Endothelial cell of umbilical vein (primary cell): ENCODE data around the gene BLOC1S4.

Source experiments
- CTCF ChIP-seq, 2 donors: IDR thresholded peaks; 1 replicate in 1 of 2; 2 replicates in 1 of 2; pipeline ENCODE4 v1.5.1; 2011; ENCODE audit warnings: low read length in 2 of 2, mild to moderate bottlenecking in 2 of 2, moderate library complexity in 2 of 2, control low read depth in 1 of 2, inconsistent platforms in 1 of 2, low read depth in 1 of 2; ENCODE audit not compliant: insufficient read depth in 1 of 2; ENCODE audit errors: extremely low read depth in 1 of 2
- EZH2 ChIP-seq: IDR thresholded peaks from 2 replicates; pipeline ENCODE4 v1.6.1; 2012; ENCODE audit warnings: borderline replicate concordance, low read depth, mild to moderate bottlenecking, moderate library complexity, low read length, inconsistent platforms; ENCODE audit not compliant: severe bottlenecking
- JUN ChIP-seq: IDR thresholded peaks from 2 replicates; pipeline ENCODE4 v1.6.1; 2011; ENCODE audit warnings: borderline replicate concordance, low read depth; ENCODE audit not compliant: insufficient read length, insufficient read depth
- MAX ChIP-seq: IDR thresholded peaks from 2 replicates; pipeline ENCODE4 v1.6.1; 2011; ENCODE audit not compliant: insufficient read depth, insufficient read length
- POLR2A ChIP-seq: IDR thresholded peaks from 2 replicates; pipeline ENCODE4 v1.6.1; 2012; ENCODE audit warnings: low read depth, mild to moderate bottlenecking, control low read depth, low read length

GRCh38 chr4:6761649-6762615 lies 46.0 kb downstream of the BLOC1S4 start:
- no peak for TF ChIP-seq JUN
- no peak for TF ChIP-seq POLR2A
- no peak for TF ChIP-seq MAX
- TF ChIP-seq CTCF (IDR thresholded peaks at IDR 0.05; ENCODE audit: extremely low read depth in 1 of 2, insufficient read depth in 1 of 2, low read depth in 1 of 2, low read length in 2 of 2) = no peak
- no peak for TF ChIP-seq EZH2
